ENCODE results near the gene TMSB15C.
"Not testable (repeated sequence)": the region's sequence is repeated elsewhere in the genome, so short reads cannot be mapped to it uniquely, and the experiment has no call there.

TMSB15C gene

DNA sequence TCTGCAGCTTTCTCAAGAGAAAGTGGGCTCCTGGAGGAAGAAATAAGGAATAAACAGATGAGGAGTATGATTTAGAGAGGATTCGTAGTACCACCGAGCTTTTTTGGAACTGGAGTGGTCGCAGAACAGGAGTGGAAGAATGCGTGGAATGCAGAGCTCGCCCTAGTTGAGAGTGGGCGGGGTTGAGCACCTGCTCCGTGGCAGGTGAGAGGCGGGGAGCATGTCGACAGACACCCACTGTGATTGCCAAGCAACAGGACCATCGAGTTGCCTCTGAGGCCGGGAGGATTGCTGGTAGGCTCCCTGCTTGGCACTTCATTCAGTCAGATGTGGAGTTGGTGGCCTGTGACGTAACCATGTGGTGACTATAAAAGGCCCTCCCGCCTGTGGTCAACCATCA, 21.1 kb downstream of the TMSB15C start:
- not testable (repeated sequence) for DNase-seq

DNA sequence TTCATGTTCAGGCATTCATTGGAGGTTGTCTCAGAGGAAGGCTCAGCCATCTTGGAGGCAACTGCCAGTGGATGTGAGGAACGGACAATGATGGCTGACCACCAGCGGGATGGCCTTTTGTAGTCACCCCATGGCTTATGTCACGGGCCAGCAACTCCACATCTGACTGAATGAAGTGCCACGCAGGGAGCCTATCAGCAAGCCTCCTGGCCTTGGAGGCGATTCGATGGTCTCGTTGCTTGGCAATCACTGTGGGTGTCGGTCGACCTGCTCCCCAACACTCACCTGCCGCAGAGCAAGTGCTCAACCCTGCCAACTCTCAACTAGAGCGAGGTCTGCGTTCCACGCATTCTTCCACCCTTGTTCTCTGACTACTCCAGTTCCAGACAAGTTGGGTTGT, 28.9 kb downstream of the TMSB15C start:
- DNase-seq: no peak

DNA sequence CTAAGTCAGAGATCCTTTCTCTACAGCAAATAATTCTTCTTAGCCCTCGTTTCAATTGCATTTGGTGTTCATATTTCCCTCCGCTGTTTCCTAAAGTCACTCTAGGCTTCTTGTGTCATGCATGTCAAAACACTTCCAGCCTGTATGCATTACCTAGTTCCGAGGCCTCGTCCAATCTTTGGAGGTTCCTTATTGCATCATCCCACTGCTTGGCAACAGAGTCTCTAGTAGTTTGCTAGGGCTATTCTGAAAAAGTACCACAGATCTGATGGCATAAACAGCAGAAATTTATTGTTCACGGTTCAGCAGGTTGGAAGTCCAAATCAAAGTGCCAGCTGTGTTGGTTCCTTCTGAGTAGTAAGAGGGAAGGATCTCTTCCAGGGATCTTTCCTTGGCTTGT, 30.4 kb downstream of the TMSB15C start:
- no peak for DNase-seq

DNA sequence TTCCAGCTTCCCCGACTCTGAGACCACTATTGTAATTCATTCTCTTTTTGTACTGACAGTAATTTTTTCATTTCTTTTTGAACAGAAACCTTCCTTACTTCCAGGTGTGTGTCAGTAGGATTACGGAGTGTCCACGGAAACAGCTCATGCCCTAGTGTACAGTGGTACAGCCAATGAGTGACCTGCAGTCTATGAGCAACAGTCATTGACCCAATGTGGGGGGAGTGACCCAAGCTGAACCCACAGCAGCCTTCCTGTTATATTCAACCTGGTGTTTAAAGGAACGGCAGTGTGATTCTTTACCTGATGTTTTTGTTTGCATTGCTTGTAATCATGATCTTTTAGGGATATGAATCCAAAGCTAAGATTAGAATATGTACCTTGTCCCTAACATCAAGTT, 35.0 kb downstream of the TMSB15C start:
- DNase-seq: no peak

DNA sequence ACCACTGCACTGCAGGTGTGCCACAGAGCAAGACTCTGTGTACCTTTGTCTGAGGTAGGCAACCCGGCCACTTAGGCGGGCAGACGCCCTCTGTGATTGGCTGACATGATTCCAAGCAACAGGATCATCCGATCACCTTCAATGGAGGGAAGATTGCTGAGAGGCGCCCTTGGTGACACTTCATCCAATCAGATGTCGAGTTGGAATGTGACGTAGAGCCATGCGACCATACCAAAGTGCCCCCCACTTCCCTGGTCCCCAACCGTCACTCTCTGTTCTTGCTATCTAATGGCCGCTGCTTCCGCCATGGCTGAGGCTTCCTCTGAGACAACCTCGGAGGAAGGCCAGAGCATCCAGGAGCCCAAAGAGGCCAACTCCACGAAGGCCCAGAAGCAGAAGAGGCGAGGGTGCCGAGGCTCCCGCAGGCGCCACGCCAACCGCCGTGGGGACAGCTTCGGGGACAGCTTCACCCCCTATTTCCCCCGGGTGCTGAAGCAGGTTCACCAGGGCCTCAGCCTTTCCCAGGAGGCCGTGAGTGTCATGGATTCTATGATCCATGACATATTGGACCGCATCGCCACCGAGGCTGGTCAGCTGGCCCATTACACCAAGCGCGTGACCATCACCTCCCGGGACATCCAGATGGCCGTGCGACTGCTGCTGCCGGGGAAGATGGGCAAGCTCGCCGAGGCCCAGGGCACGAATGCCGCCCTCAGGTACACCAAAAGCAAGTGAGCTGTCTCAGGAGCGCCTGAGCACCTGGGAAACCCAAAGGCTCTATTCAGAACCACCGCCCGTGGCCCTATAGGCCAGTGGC, 36.1 kb downstream of the TMSB15C start, which contains the start of gene H2BW2:
TSS of gene H2BW2 (plus strand) at position 268 of the 817 bp plus-strand sequence. CDS start at position 307, 39 bp downstream.
- DNase-seq: no peak
